ENCODE measurements around the gene MKNK1.

Gene MKNK1

DNA sequence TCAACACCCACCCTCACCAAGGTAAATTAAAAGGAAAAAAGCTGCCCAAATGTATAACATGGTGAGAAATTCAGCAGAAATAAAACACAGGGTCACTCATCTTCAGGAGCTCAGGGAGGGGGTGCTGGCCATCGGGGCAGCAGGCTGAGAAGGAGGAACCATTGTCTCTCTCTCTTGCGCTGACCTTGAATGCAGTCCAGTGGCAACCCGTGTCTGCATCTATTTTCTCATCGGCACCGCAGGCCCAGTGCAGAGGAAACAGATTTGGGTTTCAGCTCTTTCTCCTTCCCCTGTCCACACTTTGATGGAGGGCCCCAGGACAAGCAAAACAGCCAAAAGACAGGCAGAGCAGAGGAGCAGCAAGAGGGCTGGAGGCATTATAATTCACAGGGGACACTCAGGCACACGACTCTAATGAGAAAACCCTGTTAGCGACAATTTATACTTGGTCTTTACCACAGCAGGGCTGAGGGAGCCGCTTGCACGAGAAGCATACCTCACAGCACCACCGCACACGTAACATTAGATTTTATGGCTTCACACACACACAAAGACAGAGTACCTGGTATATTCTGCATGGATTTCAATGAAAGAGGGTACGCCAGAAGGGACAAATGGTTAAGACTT is 18.6 kb downstream of the MKNK1 start:
- Histone ChIP-seq H3K9ac (ENCODE audit: low read length) (no peak overlapping the region), H3K36me3 (ENCODE audit: low read length) (peaks cover 3% of the 10 kb centered on the region; the same call in 1 of the 2 replicates), H3K27me3 (ENCODE audit: low read length) (no peaks in the 10 kb centered on the region), H3K9me2 (replicated peaks; ENCODE audit: insufficient read depth, low read length) (no peaks in the 10 kb centered on the region), H3K4me3 (ENCODE audit: insufficient read depth, low read length, poor library complexity, severe bottlenecking) (no peak overlapping the region), H2AFZ (ENCODE audit: low read depth, low read length, severe bottlenecking) (no peak overlapping the region), H3K27ac (ENCODE audit: low read depth, low read length) (no peak overlapping the region), H3F3A (ENCODE audit: insufficient read depth) (no peaks in the 10 kb centered on the region), H4K20me1 (ENCODE audit: low read depth, low read length) (no peaks in the 10 kb centered on the region), H3K9me3 (ENCODE audit: insufficient read depth, low read length) (no peaks in the 10 kb centered on the region), H3K79me2 (ENCODE audit: insufficient read depth, low read length) (no peaks in the 10 kb centered on the region), H3K4me2 (ENCODE audit: low read depth, low read length, poor library complexity, severe bottlenecking) (no peak overlapping the region)
- TF ChIP-seq, protein P1, sequence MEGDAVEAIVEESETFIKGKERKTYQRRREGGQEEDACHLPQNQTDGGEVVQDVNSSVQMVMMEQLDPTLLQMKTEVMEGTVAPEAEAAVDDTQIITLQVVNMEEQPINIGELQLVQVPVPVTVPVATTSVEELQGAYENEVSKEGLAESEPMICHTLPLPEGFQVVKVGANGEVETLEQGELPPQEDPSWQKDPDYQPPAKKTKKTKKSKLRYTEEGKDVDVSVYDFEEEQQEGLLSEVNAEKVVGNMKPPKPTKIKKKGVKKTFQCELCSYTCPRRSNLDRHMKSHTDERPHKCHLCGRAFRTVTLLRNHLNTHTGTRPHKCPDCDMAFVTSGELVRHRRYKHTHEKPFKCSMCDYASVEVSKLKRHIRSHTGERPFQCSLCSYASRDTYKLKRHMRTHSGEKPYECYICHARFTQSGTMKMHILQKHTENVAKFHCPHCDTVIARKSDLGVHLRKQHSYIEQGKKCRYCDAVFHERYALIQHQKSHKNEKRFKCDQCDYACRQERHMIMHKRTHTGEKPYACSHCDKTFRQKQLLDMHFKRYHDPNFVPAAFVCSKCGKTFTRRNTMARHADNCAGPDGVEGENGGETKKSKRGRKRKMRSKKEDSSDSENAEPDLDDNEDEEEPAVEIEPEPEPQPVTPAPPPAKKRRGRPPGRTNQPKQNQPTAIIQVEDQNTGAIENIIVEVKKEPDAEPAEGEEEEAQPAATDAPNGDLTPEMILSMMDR (IDR thresholded peaks at IDR 0.05; ENCODE audit: insufficient read depth, low read length, poor library complexity, severe bottlenecking): no peak
- TF ChIP-seq EZH2phosphoT487 (conservative IDR thresholded peaks at IDR 0.05; ENCODE audit: low read length): no peak

DNA sequence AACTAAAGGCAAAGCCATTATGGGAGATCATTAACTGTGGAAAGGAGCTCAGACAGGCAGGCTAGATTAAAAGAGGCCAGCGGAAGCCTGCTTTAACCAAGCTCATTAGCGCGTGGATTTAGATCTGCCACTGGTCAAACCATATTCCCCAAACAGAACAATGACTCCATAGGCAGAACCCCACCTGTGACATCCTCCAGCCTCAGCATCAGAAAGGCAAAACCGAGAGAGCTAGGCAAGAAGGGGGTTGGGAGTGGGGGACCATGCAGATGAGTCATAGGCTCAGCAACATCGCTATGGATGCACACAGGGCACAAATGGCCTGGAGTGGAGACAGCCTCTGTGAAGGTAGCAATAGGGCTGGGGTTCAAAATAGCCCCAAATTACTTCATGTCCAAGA is 20.6 kb downstream of the MKNK1 start:
- H3K9ac ChIP-seq (ENCODE audit: low read length): no peak overlapping the region
- no peaks in the 10 kb centered on the region for H3F3A ChIP-seq (ENCODE audit: insufficient read depth)
- H3K36me3 ChIP-seq (ENCODE audit: low read length): peaks cover 3% of the 10 kb centered on the region; the same call in 1 of the 2 replicates
- H3K27ac ChIP-seq (ENCODE audit: low read depth, low read length): no peak overlapping the region
- no peak overlapping the region for H3K4me3 ChIP-seq (ENCODE audit: insufficient read depth, low read length, poor library complexity, severe bottlenecking)
- H2AFZ ChIP-seq (ENCODE audit: low read depth, low read length, severe bottlenecking): no peak overlapping the region
- no peaks in the 10 kb centered on the region for H3K9me3 ChIP-seq (ENCODE audit: insufficient read depth, low read length)
- no peaks in the 10 kb centered on the region for H3K79me2 ChIP-seq (ENCODE audit: insufficient read depth, low read length)
- TF ChIP-seq EZH2phosphoT487 (conservative IDR thresholded peaks at IDR 0.05; ENCODE audit: low read length): no peak
- TF ChIP-seq, protein P1 (IDR thresholded peaks at IDR 0.05; ENCODE audit: insufficient read depth, low read length, poor library complexity, severe bottlenecking): no peak
- no peak overlapping the region for H3K4me2 ChIP-seq (ENCODE audit: low read depth, low read length, poor library complexity, severe bottlenecking)
- no peaks in the 10 kb centered on the region for H4K20me1 ChIP-seq (ENCODE audit: low read depth, low read length)
- H3K9me2 ChIP-seq (replicated peaks; ENCODE audit: insufficient read depth, low read length): no peaks in the 10 kb centered on the region
- H3K27me3 ChIP-seq (ENCODE audit: low read length): no peaks in the 10 kb centered on the region

DNA sequence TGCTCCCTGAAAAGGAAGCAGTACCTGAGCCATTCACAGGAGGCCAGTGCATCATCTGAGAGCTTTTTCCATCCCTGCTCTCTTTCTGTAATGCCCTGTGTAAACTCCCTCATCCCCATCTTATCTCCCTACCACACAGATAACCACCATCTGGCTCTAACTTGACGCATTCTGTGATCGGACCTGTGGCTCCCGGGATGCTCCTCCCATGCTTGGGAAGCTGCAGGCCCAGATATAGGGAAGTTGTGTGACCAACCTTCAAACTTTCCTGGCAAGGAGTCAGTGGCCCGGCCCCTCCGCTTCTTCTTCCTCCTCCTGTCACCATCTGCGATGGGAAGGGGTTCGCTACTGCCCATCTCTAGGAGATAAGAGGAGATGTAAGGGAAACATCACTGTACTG is 21.1 kb downstream of the MKNK1 start:
- no peak overlapping the region for H3K4me3 ChIP-seq (ENCODE audit: insufficient read depth, low read length, poor library complexity, severe bottlenecking)

More for the DNA sequence above, 21.1 kb downstream of the MKNK1 start:
- Histone ChIP-seq H3K9ac (ENCODE audit: low read length) (no peak overlapping the region), H3K9me3 (ENCODE audit: insufficient read depth, low read length) (no peaks in the 10 kb centered on the region), H4K20me1 (ENCODE audit: low read depth, low read length) (no peaks in the 10 kb centered on the region), H3K27me3 (ENCODE audit: low read length) (no peaks in the 10 kb centered on the region), H2AFZ (ENCODE audit: low read depth, low read length, severe bottlenecking) (no peak overlapping the region), H3F3A (ENCODE audit: insufficient read depth) (no peaks in the 10 kb centered on the region), H3K9me2 (replicated peaks; ENCODE audit: insufficient read depth, low read length) (no peaks in the 10 kb centered on the region), H3K27ac (ENCODE audit: low read depth, low read length) (no peak overlapping the region), H3K36me3 (ENCODE audit: low read length) (peaks cover 2% of the 10 kb centered on the region; the same call in 1 of the 2 replicates), H3K79me2 (ENCODE audit: insufficient read depth, low read length) (no peaks in the 10 kb centered on the region), H3K4me2 (ENCODE audit: low read depth, low read length, poor library complexity, severe bottlenecking) (no peak overlapping the region)
- TF ChIP-seq, protein P1 (IDR thresholded peaks at IDR 0.05; ENCODE audit: insufficient read depth, low read length, poor library complexity, severe bottlenecking): no peak
- TF ChIP-seq EZH2phosphoT487 (conservative IDR thresholded peaks at IDR 0.05; ENCODE audit: low read length): no peak
